HFF-Myc (cell line): Measurements from ENCODE around the gene SHANK3.

Experiments
- DNase-seq: peaks from one replicate; pipeline ENCODE4 v3.0.0-alpha.2; 2011; ENCODE audit warnings: low read depth; ENCODE audit errors: extremely low read depth
- H3K4me3 ChIP-seq: replicated peaks from 2 replicates; pipeline ENCODE4 v1.5.1; 2011; ENCODE audit warnings: low read depth, mild to moderate bottlenecking, control low read depth, low read length
- TF ChIP-seq, protein P1 (sequence below): IDR thresholded peaks from 2 replicates; pipeline ENCODE4 v1.5.1; 2012; ENCODE audit warnings: mild to moderate bottlenecking, low read depth, low read length, control low read depth; ENCODE audit errors: missing control alignments

SHANK3 gene

DNA sequence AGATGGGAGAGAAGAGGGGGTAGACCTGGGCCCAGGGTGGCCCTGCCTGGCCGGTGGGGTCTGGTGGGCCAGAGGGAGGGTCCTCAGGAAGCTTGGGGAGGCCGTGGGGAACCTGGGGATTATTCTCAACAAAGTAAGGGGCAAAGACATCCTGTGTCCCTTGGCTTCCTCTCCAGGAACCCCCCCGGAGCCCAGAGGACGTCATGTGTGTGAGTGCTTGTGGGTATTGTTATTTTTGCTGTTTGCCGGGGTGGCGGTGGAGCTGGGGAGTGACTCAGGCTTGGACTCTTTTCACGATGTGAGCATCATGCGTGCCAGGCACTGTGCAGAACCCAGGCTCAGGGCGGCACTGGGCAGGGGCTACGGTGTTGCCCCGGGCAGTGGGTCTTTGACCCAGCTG, 982 bp upstream of the SHANK3 start:
- TF ChIP-seq, protein P1, sequence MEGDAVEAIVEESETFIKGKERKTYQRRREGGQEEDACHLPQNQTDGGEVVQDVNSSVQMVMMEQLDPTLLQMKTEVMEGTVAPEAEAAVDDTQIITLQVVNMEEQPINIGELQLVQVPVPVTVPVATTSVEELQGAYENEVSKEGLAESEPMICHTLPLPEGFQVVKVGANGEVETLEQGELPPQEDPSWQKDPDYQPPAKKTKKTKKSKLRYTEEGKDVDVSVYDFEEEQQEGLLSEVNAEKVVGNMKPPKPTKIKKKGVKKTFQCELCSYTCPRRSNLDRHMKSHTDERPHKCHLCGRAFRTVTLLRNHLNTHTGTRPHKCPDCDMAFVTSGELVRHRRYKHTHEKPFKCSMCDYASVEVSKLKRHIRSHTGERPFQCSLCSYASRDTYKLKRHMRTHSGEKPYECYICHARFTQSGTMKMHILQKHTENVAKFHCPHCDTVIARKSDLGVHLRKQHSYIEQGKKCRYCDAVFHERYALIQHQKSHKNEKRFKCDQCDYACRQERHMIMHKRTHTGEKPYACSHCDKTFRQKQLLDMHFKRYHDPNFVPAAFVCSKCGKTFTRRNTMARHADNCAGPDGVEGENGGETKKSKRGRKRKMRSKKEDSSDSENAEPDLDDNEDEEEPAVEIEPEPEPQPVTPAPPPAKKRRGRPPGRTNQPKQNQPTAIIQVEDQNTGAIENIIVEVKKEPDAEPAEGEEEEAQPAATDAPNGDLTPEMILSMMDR: no peak
- DNase-seq: no peak
- H3K4me3 ChIP-seq: no peak overlapping the region

DNA sequence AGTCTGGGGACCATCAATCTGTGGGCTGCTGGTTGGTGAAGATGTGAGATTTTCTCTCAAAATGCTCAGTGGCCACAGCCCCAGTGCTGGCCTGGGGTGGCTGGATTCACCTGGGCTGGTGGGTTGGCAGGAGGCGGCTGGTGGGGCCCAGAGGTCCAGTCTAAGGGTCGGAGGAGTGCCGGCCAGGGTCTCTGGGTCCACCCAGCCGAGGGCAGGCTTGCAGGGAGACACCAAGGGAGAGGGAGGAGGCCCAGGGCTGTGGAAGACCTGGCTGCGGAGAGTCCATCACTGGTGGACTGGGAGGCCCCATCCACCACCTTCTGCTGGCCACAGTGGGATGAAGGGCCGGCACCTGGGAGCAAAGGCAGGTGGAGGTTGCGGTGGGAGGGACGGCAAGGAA, 582 bp upstream of the SHANK3 start:
- DNase-seq: no peak
- TF ChIP-seq, protein P1: no peak
- no peak overlapping the region for H3K4me3 ChIP-seq

DNA sequence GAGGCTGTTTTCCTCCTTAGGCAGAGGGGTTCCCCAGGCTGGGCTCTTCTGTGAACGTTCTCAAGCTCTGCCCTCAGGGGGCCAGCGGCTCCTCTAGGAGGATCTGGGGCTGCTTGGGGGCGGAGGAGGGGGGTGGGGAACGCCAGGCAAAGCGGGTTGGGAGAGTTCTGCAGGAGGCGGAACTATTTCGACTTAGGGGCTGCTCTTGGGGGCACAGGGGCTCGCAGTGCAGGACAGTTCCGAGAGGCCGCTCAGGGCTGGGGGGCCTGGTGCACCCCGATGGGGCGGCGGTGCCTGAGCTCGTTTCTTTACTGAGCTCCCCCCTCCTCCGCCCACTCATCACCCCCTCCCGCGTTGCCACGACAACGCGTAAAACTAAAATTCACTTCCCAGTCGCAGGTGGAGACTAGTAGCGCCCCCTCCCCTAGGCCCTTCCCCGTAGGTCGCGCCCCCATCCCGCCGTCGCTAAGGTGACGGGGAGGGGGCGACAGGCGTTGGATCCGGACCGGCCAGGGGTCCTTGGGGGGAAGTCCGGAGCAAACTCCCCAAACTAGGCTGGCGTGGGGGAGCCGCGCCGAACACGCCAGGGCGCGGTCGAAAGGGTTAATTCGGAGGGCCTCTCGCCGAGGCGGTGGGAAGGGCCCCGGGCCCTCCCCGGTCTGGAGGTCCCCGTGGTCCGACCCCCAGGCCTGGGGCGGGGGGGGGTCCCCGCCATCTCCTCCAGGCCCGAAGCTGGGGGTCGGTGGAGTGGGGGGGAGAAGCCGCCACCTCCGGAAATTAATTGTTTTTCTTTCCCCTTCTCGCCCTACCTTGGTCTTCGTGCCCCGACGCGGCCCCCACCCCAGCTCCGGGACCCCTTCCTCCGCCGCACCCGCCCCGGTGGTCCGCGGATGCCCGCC, 857 bp downstream of the SHANK3 start:
- TF ChIP-seq, protein P1: no peak
- no peak for DNase-seq
- H3K4me3 ChIP-seq: no peak overlapping the region

DNA sequence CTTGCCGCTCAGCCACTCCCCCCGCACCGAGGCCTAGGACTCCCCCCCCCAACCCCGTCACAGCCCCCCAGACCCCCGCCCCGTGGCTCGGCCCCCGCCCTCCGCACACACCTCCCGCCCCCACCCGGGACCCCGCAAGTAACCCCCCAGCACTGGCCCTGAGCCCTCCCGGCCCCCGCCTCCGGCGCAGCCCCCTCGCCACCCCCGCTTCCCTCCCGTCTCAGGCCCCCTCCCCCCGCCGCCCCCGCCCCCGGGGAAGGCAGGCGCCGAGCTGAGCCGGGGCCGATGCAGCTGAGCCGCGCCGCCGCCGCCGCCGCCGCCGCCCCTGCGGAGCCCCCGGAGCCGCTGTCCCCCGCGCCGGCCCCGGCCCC, 1.5 kb downstream of the SHANK3 start:
- no peak for DNase-seq
- TF ChIP-seq, protein P1: no peak
- no peak overlapping the region for H3K4me3 ChIP-seq

DNA sequence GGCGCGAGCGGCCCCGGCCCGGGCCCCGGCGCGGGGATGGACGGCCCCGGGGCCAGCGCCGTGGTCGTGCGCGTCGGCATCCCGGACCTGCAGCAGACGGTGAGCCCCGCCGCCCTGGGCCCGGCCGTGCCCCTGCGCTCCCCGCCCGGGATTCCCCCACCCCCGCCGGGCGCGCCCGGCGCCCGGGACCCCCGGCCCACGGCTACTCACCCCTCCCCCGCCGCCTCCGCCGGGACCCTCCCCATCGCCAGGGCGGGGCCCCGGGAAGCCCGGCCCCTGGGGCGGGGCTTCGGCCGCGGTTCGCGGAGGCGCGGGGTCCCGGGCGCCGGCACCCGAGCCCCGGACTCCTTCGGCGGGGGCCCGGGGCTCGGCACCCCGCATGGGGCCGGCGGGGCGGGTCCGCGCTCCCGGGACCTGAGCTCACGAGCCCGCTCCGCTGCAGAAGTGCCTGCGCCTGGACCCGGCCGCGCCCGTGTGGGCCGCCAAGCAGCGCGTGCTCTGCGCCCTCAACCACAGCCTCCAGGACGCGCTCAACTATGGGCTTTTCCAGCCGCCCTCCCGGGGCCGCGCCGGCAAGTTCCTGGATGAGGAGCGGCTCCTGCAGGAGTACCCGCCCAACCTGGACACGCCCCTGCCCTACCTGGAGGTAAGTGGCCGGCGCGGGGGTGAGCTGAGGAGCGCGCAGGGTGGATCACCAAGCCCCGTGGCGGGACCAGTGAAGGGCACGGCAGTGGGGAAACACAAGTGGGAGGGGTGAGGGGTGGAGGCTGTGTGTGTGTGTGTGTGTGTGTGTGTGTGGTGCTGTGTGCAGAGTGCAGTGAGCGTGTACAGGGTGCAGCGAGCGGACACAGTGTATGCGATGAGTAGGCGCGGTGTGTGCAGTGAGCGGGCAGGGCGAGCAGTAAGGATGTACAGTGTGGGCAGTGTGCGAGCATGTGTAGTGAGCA, 2.3 kb downstream of the SHANK3 start:
- TF ChIP-seq, protein P1: no peak
- no peak for DNase-seq
- H3K4me3 ChIP-seq: peak overlapping the region; percentile 11; the same call in 1 of the 2 replicates

DNA sequence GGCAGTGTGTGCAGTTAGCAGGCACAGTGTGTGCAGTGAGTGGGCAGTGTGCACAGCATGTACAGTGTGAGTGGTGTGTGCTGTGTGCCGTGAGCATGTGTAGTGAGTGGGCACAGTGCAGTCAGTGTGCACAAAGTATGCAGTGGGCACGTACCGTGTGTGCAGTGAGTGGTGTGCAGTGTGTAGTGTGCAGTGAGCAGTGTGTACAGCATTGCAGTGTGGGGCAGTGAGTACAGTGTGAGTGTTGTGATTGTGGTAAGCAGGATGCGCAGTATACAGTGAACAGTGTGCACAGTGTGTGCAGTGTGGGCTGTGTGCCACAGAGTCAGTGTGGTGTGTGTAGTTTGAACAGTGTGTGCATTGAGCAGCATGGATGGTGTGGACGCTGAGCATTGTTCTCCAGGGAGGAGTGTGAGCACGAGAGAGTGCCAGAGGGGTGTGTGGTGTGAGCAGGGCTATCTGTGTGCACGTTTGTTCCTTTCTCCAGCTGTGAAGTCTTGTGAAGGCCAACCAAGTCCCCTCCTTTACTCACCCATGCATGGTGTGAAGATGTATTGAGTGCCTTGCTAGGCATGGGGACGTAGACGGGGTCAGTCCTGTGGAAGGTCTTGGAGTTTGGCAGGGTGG, 3.0 kb downstream of the SHANK3 start:
- H3K4me3 ChIP-seq: no peak overlapping the region
- TF ChIP-seq, protein P1: no peak
- no peak for DNase-seq
